Small intestine (tissue), 7 donors: Measurements from ENCODE around the gene ELF4. TPM values are rescaled to one million over a fixed set of nuclear protein-coding genes. Genes with fewer than 3 reads are reported as not detected.

Experiments
- DNase-seq, 2 donors: peaks; one replicate each; pipeline versions ENCODE4 v3.0.0 to v3.0.0-alpha.2; 2013
- FAIRE-seq: peaks from 2 replicates; lab custom pipeline; 2012; peaks lifted over from hg19 to GRCh38; lab: Jason Lieb, UNC
- H3K27ac ChIP-seq, 3 donors: one replicate each; pipeline ENCODE4 v1.5.1; 2013; ENCODE audit warnings: low read length in 2 of 3, mild to moderate bottlenecking in 2 of 3, control low read depth in 1 of 3, inconsistent platforms in 1 of 3, low read depth in 1 of 3, moderate library complexity in 1 of 3
- H3K27me3 ChIP-seq, 3 donors: one replicate each; pipeline ENCODE4 v1.6.1; 2013; ENCODE audit warnings: low read length in 3 of 3, inconsistent platforms in 1 of 3; ENCODE audit not compliant: control insufficient read depth in 3 of 3, insufficient read depth in 3 of 3
- H3K36me3 ChIP-seq, 3 donors: one replicate each; pipeline ENCODE4 v1.6.1; 2013; ENCODE audit warnings: low read length in 3 of 3, inconsistent platforms in 1 of 3, low read depth in 1 of 3, mild to moderate bottlenecking in 1 of 3, moderate library complexity in 1 of 3; ENCODE audit not compliant: control insufficient read depth in 3 of 3, insufficient read depth in 2 of 3
- H3K4me1 ChIP-seq, 3 donors: one replicate each; pipeline ENCODE4 v1.6.1; 2013; ENCODE audit warnings: low read length in 2 of 3, inconsistent platforms in 1 of 3, low read depth in 1 of 3, mild to moderate bottlenecking in 1 of 3, moderate library complexity in 1 of 3; ENCODE audit not compliant: control insufficient read depth in 3 of 3, insufficient read depth in 2 of 3
- H3K4me3 ChIP-seq, 3 donors: one replicate each; pipeline ENCODE4 v1.5.1; 2013; ENCODE audit warnings: low read length in 3 of 3, control low read depth in 1 of 3, inconsistent platforms in 1 of 3, low read depth in 1 of 3, mild to moderate bottlenecking in 1 of 3, moderate library complexity in 1 of 3
- H3K9me3 ChIP-seq, 2 donors: one replicate each; pipeline ENCODE4 v1.6.1; 2013; ENCODE audit warnings: low read depth in 1 of 2, low read length in 1 of 2; ENCODE audit not compliant: control insufficient read depth in 2 of 2, insufficient read depth in 1 of 2
- WGBS, 3 donors: extraction: QIAGEN DNeasy Blood & Tissue Kit; methylation state at CpG; one replicate each; pipeline ENCODE4 v1.1.7; 2013; 5-methylcytosine and 5-hydroxymethylcytosine counted together
- polyA plus RNA-seq, 4 donors: library from polyadenylated mRNA; stranded (reverse) in 3 of 4; unstranded in 1 of 4; fragments of 200-250 nt in 3 of 4; fragments of 120-200 nt in 1 of 4; gene quantifications; one replicate each; pipeline versions ENCODE4 v1.2.1 to v1.2.3, GENCODE V29; 2013
- donor health status: healthy with polysubstance abuse.
- donor health status: control.
- donor health status: control.
- donor health status: Bipolar disorder and iron deficiency.
- donor health status: healthy.

The ELF4 gene
- polyA plus RNA-seq, 4 donors, result 10.4 to 45.4 (median 13.7) TPM

GRCh38 chrX:130020661-130021324 is 89.5 kb downstream of the ELF4 start:
- peaks cover 0 to 3% (median 0%) of the 10 kb centered on the region in 3 donors for H3K27me3 ChIP-seq
- WGBS, 3 donors, result 81 to 95% (median 82%) methylated on average over 10 to 15 of the region's 15 CpGs
- no peaks in the 10 kb centered on the region for H3K9me3 ChIP-seq
- DNase-seq (no peak), FAIRE-seq (no peak)
- no peaks in the 10 kb centered on the region for H3K4me1 ChIP-seq
- peaks cover 0 to 68% (median 0%) of the 10 kb centered on the region in 3 donors for H3K36me3 ChIP-seq
- H3K27ac ChIP-seq, result no peak overlapping the region
- H3K4me3 ChIP-seq, result no peak overlapping the region

- FAIRE-seq (no peak), DNase-seq (no peak)
- Histone ChIP-seq H3K27me3 (no peaks in the 10 kb centered on the region), H3K9me3 (no peaks in the 10 kb centered on the region), H3K4me3 (no peak overlapping the region), H3K27ac (no peak overlapping the region), H3K36me3 (peaks cover 0 to 75% (median 2%) of the 10 kb centered on the region in 3 donors), H3K4me1 (no peaks in the 10 kb centered on the region)
- 75 to 93% (median 91%) methylated on average over 1 of the region's 1 CpG for WGBS, 3 donors
These were observed 92.2 kb downstream of the ELF4 start for GRCh38 chrX:130018143-130018542.

- H3K4me3 ChIP-seq, result no peak overlapping the region
- no peaks in the 10 kb centered on the region for H3K27me3 ChIP-seq
- no peak overlapping the region for H3K27ac ChIP-seq
- no peaks in the 10 kb centered on the region for H3K9me3 ChIP-seq
- DNase-seq, result no peak
- FAIRE-seq, result no peak
- H3K4me1 ChIP-seq, result no peaks in the 10 kb centered on the region
- 90 to 95% (median 94%) methylated on average over 13 to 15 of the region's 15 CpGs for WGBS, 3 donors
- peaks cover 0 to 69% (median 2%) of the 10 kb centered on the region in 3 donors for H3K36me3 ChIP-seq
These were observed 95.1 kb downstream of the ELF4 start for GRCh38 chrX:130015181-130015580.

Other genes starting within 250 kb of the ELF4 start
- 10 to 100 TPM in 2 of 4 donors, 1 to 10 TPM in 2; 4.7 to 18.5 (median 11.0) TPM for gene UTP14A, start 204.3 kb downstream of the ELF4 start, polyA plus RNA-seq
- 10 to 100 TPM in 1 of 4 donors, 1 to 10 TPM in 3; 1.8 to 22.5 (median 3.2) TPM for gene BCORL1, start 127.9 kb downstream of the ELF4 start, polyA plus RNA-seq
- 10 to 100 TPM; 47.2 to 92.6 (median 55.6) TPM for gene AIFM1, start 55.3 kb upstream of the ELF4 start, polyA plus RNA-seq
- 1 to 10 TPM in 2 of 4 donors, under 1 TPM in 2; 0.50 to 1.1 (median 0.94) TPM for gene RAB33A, start 61.5 kb upstream of the ELF4 start, polyA plus RNA-seq
- gene ZNF280C, start 158.4 kb upstream of the ELF4 start, polyA plus RNA-seq, result 1 to 10 TPM in 2 of 4 donors, under 1 TPM in 2; 0.45 to 4.0 (median 0.81) TPM
- gene SLC25A14, start 229.4 kb upstream of the ELF4 start, polyA plus RNA-seq, result 10 to 100 TPM in 1 of 4 donors, 1 to 10 TPM in 3; 7.3 to 19.1 (median 8.2) TPM